GM10266 (cell line): Measurements from ENCODE around the gene DPYSL3.

Experiments used
- DNase-seq: peaks from one replicate; pipeline ENCODE4 v3.0.0; 2012; ENCODE audit errors: extremely low spot score
- CTCF ChIP-seq: IDR thresholded peaks from 2 replicates; pipeline ENCODE4 v1.5.1; 2012; ENCODE audit warnings: mild to moderate bottlenecking, low read depth; ENCODE audit not compliant: control insufficient read depth, insufficient read depth; ENCODE audit errors: missing control alignments

The DPYSL3 gene

GRCh38 chr5:147512659-147513379 is 3.0 kb upstream of the DPYSL3 start:
- TF ChIP-seq CTCF: no peak
- DNase-seq: no peak

GRCh38 chr5:147510885-147511284 is 1.0 kb upstream of the DPYSL3 start:
- no peak for DNase-seq
- TF ChIP-seq CTCF: no peak

- no peak for DNase-seq
- no peak for TF ChIP-seq CTCF
Observed at GRCh38 chr5:147509041-147509709, 693 bp downstream of the DPYSL3 start.

- DNase-seq: no peak
- no peak for TF ChIP-seq CTCF
Observed at GRCh38 chr5:147508711-147509040, 1.2 kb downstream of the DPYSL3 start.

- no peak for TF ChIP-seq CTCF
- DNase-seq: no peak
Observed at GRCh38 chr5:147507480-147508126, 2.3 kb downstream of the DPYSL3 start.

- no peak for TF ChIP-seq CTCF
- DNase-seq: no peak
Observed at GRCh38 chr5:147504535-147504934, 5.3 kb downstream of the DPYSL3 start.

GRCh38 chr5:147504011-147504410 is 5.9 kb downstream of the DPYSL3 start:
- DNase-seq: no peak

More at GRCh38 chr5:147504011-147504410, 5.9 kb downstream of the DPYSL3 start:
- no peak for TF ChIP-seq CTCF
